Measurements from ENCODE around the gene PTPRC.

- TF ChIP-seq EZH2 (IDR thresholded peaks at IDR 0.05; ENCODE audit: low read length, unreplicated experiment) (no peak), CTCF (conservative IDR thresholded peaks at IDR 0.05; ENCODE audit: low read depth, low read length) (no peak)
Observed at GRCh38 chr1:198773523-198773922, 134.7 kb downstream of the PTPRC start.
